Fibroblast of lung (primary cell): ENCODE data around the gene TPP2. TPM values are rescaled to one million over a fixed set of nuclear protein-coding genes. Genes with fewer than 3 reads are reported as not detected.

Experiments
- DNase-seq, 2 donors: peaks; one replicate each; pipeline versions ENCODE4 v3.0.0 to v3.0.0-alpha.2; 2010; ENCODE audit warnings: low read depth in 2 of 2
- H2AFZ ChIP-seq: 2 replicates; pipeline ENCODE4 v1.5.1; 2012; ENCODE audit warnings: low read length, control low read depth, inconsistent platforms
- H3K27ac ChIP-seq: 2 replicates; pipeline ENCODE4 v1.5.1; 2011; ENCODE audit warnings: low read length, control low read depth; ENCODE audit not compliant: insufficient read depth
- H3K27me3 ChIP-seq: 2 replicates; pipeline ENCODE4 v1.5.1; 2011; ENCODE audit warnings: mild to moderate bottlenecking, low read length; ENCODE audit not compliant: control insufficient read depth, insufficient read depth
- H3K36me3 ChIP-seq: 2 replicates; pipeline ENCODE4 v1.5.1; 2011; ENCODE audit warnings: low read length; ENCODE audit not compliant: control insufficient read depth, insufficient read depth
- H3K4me1 ChIP-seq: 2 replicates; pipeline ENCODE4 v1.5.1; 2011; ENCODE audit warnings: low read length; ENCODE audit not compliant: control insufficient read depth, insufficient read depth; ENCODE audit errors: extremely low read depth
- H3K4me2 ChIP-seq: 2 replicates; pipeline ENCODE4 v1.5.1; 2011; ENCODE audit warnings: low read length, control low read depth; ENCODE audit not compliant: insufficient read depth; ENCODE audit errors: extremely low read depth
- H3K4me3 ChIP-seq, 4 experiments: fragments of 200-600 bp in 1 of 4; sonication (generic) in 1 of 4; replicated peaks in 1 of 4; 2 replicates each; pipeline ENCODE4 v1.5.1; 2011 to 2016; ENCODE audit warnings: low read length in 4 of 4, low read depth in 3 of 4, mild to moderate bottlenecking in 3 of 4, control low read depth in 2 of 4, inconsistent platforms in 1 of 4, mixed read lengths in 1 of 4; ENCODE audit not compliant: insufficient read depth in 1 of 4; ENCODE audit errors: control extremely low read depth in 1 of 4
- H3K79me2 ChIP-seq: 2 replicates; pipeline ENCODE4 v1.5.1; 2012; ENCODE audit warnings: mild to moderate bottlenecking, low read length, inconsistent platforms; ENCODE audit not compliant: control insufficient read depth, insufficient read depth
- H3K9ac ChIP-seq: 2 replicates; pipeline ENCODE4 v1.5.1; 2011; ENCODE audit warnings: mild to moderate bottlenecking, low read length, control low read depth; ENCODE audit not compliant: insufficient read depth
- H3K9me3 ChIP-seq: 2 replicates; pipeline ENCODE4 v1.5.1; 2012; ENCODE audit warnings: low read depth, low read length; ENCODE audit not compliant: control insufficient read depth, insufficient read depth
- H4K20me1 ChIP-seq: 2 replicates; pipeline ENCODE4 v1.5.1; 2011; ENCODE audit warnings: low read length; ENCODE audit not compliant: control insufficient read depth, insufficient read depth; ENCODE audit errors: extremely low read depth
- EZH2 ChIP-seq: IDR thresholded peaks from 2 replicates; pipeline ENCODE4 v1.5.1; 2012; ENCODE audit warnings: low read length, control low read depth, mild to moderate bottlenecking; ENCODE audit errors: missing control alignments
- polyA plus RNA-seq, 2 donors: library from polyadenylated mRNA; depleted of rRNA in 1 of 2; stranded (reverse) in 1 of 2; unstranded in 1 of 2; fragments of >200 nt; gene quantifications; 2 replicates each; pipeline ENCODE4 v1.2.1, GENCODE V29; 2011 to 2012; ENCODE audit warnings: missing spikeins in 1 of 2
- total RNA-seq: library from RNA; depleted of rRNA; stranded (reverse); fragments of >200 nt; gene quantifications from 2 replicates; pipeline ENCODE4 v1.2.1, GENCODE V29; 2014
- TF ChIP-seq, protein P1 (sequence below), 2 donors: IDR thresholded peaks in 1 of 2; conservative IDR thresholded peaks in 1 of 2; 1 replicate in 1 of 2; 2 replicates in 1 of 2; pipeline ENCODE4 v1.5.1; 2011 to 2012; ENCODE audit warnings: low read length in 2 of 2, control low read depth in 1 of 2, inconsistent platforms in 1 of 2, low read depth in 1 of 2, mild to moderate bottlenecking in 1 of 2

TPP2 gene
- total and polyA plus RNA-seq, 2 donors (not counting 1 experiment from before 2014, with no cell fraction given), result 45.0 to 60.3 TPM

DNA sequence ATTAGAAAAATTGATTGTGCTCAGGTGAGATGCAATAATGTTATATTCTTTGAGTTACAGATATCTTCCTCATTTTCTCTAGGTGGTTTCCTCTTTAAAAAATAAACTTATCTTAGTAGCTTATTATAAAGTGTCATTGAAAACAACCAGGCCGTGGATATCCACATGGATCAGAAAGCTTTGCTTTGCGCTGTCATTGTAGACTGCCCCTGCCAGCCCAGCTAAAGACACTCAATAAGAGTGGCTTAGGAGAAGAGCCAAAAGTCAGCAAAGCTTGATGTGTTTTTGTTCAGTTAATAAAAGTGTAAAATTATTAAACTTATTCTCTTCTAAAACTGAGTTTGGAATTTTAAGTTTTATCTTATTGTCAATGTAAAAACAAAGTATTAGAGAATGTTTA lies 34.4 kb downstream of the TPP2 start:
- H3K27me3 ChIP-seq, result no peaks in the 10 kb centered on the region
- H3K27ac ChIP-seq, result no peak overlapping the region
- H3K9ac ChIP-seq, result no peak overlapping the region
- DNase-seq, result no peak
- no peaks in the 10 kb centered on the region for H3K79me2 ChIP-seq
- H3K36me3 ChIP-seq, result peaks cover 10% of the 10 kb centered on the region
- H3K9me3 ChIP-seq, result no peaks in the 10 kb centered on the region
- no peak overlapping the region for H2AFZ ChIP-seq
- no peaks in the 10 kb centered on the region for H4K20me1 ChIP-seq
- H3K4me1 ChIP-seq, result no peaks in the 10 kb centered on the region
- no peak overlapping the region for H3K4me2 ChIP-seq
- TF ChIP-seq, protein P1, sequence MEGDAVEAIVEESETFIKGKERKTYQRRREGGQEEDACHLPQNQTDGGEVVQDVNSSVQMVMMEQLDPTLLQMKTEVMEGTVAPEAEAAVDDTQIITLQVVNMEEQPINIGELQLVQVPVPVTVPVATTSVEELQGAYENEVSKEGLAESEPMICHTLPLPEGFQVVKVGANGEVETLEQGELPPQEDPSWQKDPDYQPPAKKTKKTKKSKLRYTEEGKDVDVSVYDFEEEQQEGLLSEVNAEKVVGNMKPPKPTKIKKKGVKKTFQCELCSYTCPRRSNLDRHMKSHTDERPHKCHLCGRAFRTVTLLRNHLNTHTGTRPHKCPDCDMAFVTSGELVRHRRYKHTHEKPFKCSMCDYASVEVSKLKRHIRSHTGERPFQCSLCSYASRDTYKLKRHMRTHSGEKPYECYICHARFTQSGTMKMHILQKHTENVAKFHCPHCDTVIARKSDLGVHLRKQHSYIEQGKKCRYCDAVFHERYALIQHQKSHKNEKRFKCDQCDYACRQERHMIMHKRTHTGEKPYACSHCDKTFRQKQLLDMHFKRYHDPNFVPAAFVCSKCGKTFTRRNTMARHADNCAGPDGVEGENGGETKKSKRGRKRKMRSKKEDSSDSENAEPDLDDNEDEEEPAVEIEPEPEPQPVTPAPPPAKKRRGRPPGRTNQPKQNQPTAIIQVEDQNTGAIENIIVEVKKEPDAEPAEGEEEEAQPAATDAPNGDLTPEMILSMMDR (conservative IDR thresholded peaks at IDR 0.05 in 1 of 2, IDR thresholded peaks at IDR 0.05 in 1 of 2; ENCODE audit: low read depth in 1 of 2, low read length in 2 of 2), result no peak
- TF ChIP-seq EZH2, result no peak
- H3K4me3 ChIP-seq, result no peak overlapping the region

DNA sequence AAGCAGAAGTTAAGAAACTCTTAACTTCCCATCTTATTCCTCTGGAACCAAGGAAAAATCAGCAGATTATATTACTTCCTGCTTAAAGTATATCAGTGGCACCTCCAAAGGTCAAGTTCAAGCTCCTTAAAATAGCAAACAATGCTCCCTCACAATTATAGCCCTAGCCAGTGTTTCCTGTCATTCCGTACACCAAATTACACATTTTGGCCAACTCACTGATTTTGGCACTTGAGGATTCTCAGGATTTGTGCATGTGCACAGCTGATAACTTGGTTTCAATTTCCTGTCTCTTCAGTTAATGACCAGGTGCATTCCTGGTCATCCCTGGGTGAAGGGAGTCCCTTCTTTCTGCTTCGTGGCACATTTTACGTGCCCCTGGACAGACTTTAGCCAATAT lies 42.0 kb downstream of the TPP2 start:
- no peaks in the 10 kb centered on the region for H3K27me3 ChIP-seq
- no peak overlapping the region for H3K4me2 ChIP-seq
- no peak overlapping the region for H3K4me3 ChIP-seq
- no peak overlapping the region for H2AFZ ChIP-seq
- H3K79me2 ChIP-seq, result no peaks in the 10 kb centered on the region
- no peak for DNase-seq
- no peaks in the 10 kb centered on the region for H3K9me3 ChIP-seq
- H3K36me3 ChIP-seq, result peaks cover 14% of the 10 kb centered on the region
- H3K27ac ChIP-seq, result no peak overlapping the region
- TF ChIP-seq, protein P1 (conservative IDR thresholded peaks at IDR 0.05 in 1 of 2, IDR thresholded peaks at IDR 0.05 in 1 of 2; ENCODE audit: low read depth in 1 of 2, low read length in 2 of 2), result no peak
- TF ChIP-seq EZH2, result no peak
- no peaks in the 10 kb centered on the region for H4K20me1 ChIP-seq
- no peaks in the 10 kb centered on the region for H3K4me1 ChIP-seq
- H3K9ac ChIP-seq, result no peak overlapping the region

DNA sequence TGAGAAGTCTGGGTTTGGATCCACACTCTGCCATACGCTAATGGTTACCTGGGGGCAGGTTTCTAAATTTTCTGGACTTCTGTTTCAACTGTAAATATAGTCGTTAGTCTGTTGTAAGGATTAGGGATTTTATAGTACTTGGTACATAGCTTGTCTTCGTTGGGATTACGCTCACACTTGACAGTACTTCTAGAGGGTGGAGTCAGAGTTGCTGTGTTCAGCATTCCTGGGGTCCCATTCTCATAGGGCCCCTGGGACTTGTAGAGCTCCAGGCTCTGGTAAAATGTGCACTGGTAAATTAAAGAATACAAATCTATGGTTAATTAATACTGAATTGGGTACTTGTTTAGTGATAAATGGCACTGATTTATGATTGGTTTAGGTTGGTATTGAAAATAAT lies 45.2 kb downstream of the TPP2 start:
- H3K36me3 ChIP-seq, result peaks cover 6% of the 10 kb centered on the region
- no peaks in the 10 kb centered on the region for H3K79me2 ChIP-seq

More for the DNA sequence above, 45.2 kb downstream of the TPP2 start:
- Histone ChIP-seq H3K27ac (no peak overlapping the region), H4K20me1 (no peaks in the 10 kb centered on the region), H3K4me3 (no peak overlapping the region), H3K4me2 (no peak overlapping the region), H3K4me1 (no peaks in the 10 kb centered on the region), H3K9ac (no peak overlapping the region), H2AFZ (no peak overlapping the region), H3K27me3 (no peaks in the 10 kb centered on the region), H3K9me3 (no peaks in the 10 kb centered on the region)
- no peak for DNase-seq
- no peak for TF ChIP-seq EZH2
- TF ChIP-seq, protein P1 (conservative IDR thresholded peaks at IDR 0.05 in 1 of 2, IDR thresholded peaks at IDR 0.05 in 1 of 2; ENCODE audit: low read depth in 1 of 2, low read length in 2 of 2), result no peak
